Effector CD8-positive, alpha-beta T cell (primary cell): ENCODE measurements around the gene PTPN13.

Source experiments
- DNase-seq: peaks from one replicate; lab custom pipeline; 2025; lab: John Stamatoyannopoulos, UW

The PTPN13 gene

DNA sequence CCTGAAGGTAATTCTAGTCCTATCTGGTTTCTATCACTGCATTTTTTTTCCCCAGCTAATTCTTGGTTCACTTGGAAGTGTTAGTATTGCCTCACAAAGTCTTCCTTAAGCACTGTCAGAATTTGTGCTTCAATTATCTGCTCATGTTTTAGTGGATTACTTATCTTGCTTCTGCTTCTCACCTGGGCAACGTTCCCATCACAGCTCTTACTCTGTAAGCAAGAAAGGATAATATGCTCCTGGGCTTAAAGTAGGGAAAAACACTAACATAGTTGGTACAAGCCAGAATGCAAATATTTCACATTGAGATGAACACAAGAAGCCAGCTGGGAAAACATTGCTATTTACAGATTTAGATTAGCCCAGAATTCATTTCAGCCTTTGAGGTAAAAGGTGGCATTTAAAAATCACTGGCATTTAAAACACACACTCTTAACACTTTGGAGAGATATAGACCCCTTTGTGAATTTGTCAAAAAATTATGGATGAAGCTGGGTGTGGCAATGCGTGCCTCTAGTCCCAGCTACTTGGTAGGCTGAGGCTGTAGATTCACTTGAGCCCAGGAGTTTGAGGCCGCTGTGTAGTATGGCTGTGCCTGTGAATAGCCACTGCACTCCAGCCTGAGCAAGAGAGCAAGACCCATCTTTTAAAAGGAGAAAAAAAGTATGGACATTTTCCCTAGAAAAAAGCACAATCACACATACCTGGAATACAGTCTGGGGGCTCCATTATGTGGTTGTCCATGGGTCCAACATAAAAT is 6.6 kb upstream of the PTPN13 start:
- no peak for DNase-seq

GRCh38 chr4:86592553-86593249 is 1.4 kb upstream of the PTPN13 start:
- no peak for DNase-seq

- no peak for DNase-seq
Measured at GRCh38 chr4:86594559-86595425, 677 bp downstream of the PTPN13 start.

GRCh38 chr4:86595426-86595805 is 1.3 kb downstream of the PTPN13 start:
- DNase-seq, result no peak

DNA sequence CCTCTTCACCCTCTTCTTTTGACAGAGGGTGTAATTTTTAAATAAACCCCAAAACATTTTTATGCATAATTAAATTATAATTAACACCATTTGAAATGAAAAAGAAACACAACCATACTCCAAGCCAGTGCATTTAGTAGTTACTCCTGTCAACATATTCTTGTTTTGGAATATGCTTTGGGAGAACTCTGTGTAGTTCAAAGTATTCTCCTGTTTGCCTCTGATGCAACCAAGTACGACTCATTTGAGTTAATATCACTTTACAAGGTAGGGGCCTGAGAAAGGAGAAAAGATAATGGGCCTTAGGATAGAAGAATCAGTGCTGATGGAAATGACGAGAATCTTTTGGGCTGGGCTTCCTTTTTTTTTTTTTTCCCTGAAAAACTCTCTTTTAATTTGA is 2.7 kb downstream of the PTPN13 start:
- DNase-seq, result no peak

DNA sequence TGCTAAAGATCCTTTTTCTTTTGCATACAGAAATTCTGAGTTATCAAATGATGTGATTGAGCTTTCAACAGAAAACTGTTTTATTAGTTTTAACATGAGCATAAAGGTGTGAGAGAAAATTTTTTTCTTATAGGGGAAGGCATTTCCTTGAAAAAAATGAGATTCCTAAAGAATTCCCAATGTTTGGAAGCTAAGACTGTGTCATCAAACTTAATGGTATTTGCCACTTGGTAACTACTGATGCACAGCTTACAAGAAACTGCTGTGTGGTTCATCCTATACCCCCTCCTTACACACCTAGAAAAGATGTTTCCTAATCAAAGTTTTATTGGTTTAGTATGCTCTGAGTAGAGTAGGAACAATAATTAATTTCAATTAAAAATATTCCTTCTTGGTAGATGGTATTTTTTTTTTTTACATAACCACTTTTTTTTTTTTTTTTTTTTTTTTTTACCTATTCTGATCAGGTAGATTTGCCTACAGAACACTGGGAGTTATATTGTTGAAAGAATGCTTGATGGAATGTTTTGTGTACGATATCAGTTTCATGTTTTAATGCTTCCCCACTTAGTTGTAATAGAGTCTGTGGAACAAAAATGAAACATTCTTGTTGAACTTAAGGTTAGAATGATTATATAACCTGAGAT is 6.0 kb downstream of the PTPN13 start:
- no peak for DNase-seq

DNA sequence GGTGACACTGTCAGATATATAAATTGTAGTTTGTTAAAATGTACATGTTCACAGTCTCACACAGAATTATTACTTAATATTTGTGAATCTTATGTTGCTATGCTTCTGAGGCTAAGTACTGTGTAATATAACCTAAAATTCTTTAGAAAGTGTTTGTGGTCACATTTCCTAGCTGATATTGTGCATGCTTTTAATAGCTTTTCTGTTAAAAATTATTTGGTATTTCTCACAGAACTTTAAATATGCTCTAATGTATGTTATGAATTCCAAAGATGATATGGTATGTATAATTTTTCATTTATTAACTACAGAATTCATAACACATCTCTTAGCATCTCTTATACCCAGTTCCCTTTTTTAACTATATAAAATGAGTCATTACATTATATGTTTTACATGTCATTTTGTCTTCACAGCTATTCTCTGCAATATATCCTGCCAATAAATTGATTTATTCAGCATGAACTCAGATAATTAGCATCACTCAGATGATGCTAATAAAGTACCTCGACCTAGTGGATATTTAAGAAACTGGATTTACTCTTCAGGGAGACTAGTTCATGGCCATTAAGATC is 9.3 kb downstream of the PTPN13 start:
- DNase-seq, result no peak

GRCh38 chr4:86606809-86607208 is 12.7 kb downstream of the PTPN13 start:
- no peak for DNase-seq

DNA sequence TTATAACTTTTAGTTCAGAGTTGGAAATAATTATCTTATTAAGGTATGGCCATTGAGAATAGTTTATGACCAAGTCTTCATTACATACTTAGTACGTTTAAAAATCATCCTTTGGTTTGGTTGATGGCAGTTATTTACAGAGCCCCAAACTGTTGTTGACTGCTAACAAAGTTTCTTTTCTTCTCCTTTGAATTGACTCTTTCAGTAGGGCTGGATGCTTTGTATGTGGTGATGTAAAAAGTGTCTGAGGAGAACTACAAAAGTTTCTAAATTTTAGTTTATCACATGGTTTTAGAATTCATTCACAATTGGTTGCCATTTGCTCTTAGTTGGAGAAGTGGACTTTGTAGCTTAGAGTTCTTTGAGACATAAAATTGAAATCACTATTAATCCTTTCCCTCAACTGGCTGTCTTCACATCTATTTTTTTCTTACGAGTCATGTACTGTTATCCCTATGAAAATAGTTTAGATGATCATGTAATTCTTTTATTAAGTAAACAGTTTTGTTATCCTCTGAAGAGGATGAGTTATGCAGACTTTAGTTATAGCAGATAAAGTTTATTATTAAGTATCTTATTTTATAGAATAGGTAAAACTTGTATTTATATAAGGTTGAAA is 14.8 kb downstream of the PTPN13 start:
- DNase-seq, result no peak

DNA sequence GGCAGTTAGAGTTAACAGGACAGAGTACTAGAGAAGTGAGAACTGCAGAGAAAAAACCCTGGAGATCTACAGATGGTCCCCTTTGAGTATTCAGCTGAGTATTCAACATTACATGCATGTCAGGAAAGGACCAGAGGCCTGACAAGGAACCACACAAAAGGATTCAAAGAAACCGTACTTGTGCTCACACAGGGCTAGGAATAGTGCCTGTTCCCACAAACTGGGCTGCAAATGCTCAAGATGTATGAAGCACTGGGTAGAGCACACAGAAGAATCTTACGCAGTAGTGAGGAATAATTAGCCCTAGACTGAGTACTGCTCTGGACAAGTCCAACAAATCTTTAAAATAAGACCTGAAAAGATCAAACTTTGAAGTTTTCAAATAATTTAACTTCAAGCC is 17.6 kb downstream of the PTPN13 start:
- no peak for DNase-seq

DNA sequence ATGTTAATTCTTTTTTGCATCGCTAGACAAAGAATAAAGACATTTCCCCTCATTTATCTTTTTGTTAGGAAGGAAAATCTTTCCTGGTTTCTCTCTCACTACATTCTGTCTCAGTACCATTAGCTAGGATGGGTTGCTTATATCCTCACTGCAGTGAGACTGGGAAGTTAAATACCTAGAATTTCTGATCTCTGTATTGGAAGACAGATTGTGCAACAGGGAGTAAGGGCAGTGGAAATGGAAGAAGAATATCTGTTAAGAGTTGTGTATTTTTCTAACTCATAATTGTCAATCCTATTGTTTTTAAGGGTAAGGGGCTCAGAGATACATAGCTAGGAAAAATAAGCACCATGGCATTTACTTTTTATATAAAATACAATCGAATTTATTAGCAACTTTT is 19.6 kb downstream of the PTPN13 start:
- no peak for DNase-seq

- DNase-seq, result no peak
Measured at GRCh38 chr4:86614865-86615264, 20.8 kb downstream of the PTPN13 start.

DNA sequence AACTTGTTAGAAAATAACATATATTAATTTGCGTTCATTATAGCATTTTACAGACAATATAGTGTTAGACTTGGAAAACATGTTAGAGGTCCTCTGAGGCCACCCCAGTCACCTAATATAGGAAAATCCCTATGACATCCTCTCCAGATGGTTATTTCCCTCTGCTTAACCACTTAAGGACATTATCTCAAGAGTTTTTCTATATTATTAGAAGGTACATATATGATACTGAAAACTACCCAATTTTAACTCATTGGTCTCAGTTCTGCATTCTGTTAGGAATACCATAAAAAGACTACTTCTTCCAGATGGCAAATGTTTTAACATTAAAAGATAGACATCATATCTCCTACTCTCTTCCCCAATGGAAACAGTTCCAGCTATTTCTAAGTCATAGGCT is 21.4 kb downstream of the PTPN13 start:
- no peak for DNase-seq

DNA sequence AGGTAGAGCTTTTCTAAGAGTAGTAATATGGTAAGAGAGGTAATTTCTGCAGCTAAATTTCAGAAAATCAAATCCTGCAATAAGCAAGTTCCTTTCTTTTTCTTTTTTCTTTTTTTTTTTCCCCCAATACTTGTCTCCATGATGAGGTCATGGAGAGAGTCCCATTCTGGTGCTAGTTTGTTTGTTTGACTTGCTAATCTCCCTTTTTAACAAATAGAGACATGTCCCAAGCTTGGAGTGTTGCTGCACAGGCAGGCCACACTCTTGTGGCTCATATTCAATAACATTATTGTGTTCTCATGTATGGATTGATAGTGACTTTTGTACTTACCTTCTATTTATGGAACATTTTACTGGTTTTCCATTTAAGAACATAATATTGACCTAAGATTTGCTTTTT is 25.5 kb downstream of the PTPN13 start:
- DNase-seq, result no peak

DNA sequence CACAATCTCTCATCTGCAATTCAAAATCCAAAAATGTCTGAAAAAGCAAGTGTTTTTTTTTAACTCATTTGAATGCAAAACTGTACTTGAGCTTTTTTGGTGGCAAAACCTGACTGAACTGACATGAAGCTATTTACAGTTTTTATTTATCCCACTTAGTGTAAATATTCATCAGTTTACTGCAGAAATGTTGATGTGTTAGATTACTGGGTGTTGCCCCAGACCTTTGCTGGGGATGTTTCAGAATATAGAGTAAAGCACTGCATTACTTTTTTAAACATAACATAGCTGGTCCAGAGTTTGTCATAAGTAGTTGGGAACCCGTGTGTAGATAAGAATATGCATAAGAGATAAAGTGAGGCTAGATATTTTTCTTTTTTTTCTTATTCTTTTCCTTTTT is 27.3 kb downstream of the PTPN13 start:
- DNase-seq, result no peak

- DNase-seq, result no peak
Measured at GRCh38 chr4:86626066-86626465, 32.0 kb downstream of the PTPN13 start.

DNA sequence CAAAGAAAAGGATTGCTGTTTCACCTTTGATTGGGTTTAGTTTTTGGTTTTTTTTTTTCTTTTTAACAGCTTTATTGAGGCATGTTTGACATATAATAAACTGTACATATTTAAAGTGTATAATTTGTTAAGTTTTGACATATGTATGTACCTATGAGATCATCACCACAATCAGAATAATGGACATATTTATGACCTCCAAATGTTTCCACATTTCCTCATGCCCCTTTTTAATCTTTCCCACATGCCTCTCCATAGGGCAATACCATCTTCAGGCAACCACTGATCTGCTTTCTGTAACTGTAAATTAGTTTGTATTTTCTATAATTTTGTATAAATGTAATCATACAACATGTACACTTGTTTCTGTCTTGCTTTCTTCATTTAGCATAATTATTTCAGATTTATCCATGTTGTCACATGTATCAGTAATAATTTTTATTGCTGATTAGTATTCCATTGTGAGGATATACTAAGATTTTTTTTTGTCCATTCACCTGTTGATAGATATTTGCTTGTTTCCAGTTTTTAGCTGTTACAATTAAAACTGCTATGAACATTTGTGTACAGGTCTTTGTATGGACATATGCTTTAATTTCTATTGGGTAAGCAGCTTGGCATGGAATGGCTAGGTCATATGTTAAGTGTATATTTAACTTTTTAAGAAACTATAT is 33.5 kb downstream of the PTPN13 start:
- no peak for DNase-seq

GRCh38 chr4:86630629-86631028 is 36.5 kb downstream of the PTPN13 start:
- no peak for DNase-seq

- no peak for DNase-seq
Measured at GRCh38 chr4:86631166-86631565, 37.1 kb downstream of the PTPN13 start.

DNA sequence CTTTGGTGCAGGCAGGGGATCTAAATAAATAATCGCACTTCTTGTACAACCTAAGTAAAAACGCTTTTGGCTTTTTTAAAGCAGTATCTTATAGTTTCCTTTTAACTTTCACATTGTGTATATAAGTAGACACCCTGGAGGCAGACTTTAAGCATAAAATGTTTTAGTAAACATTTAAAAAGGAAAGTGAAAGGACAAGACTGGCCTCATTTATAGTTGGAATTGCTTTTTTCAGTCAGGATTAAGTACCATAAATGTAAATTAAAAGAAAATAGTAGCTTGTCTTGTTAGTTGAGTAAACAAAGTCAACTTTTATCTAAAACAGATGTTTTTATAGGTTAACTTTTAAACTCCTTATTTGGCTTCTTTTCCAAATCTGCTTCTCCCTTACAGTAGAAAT is 39.7 kb downstream of the PTPN13 start:
- no peak for DNase-seq

DNA sequence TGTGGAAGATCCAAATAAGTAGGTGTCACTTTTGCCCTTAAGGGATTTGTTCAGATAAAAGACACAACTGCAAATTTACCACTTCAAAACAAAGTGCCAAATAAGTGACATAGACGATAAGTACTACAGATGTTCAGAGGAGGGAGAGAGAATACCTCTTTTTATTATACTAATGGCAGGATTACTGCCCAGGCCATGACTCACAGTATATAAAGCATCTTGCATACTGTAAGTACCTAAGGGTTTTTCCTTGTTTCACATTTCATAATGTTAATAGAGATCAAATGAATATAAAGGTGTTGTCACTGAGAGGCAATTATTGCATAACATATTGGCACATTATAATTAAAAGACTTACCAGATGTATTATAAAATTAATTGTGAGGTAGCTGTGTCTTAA is 46.4 kb downstream of the PTPN13 start:
- DNase-seq, result no peak
